ENCODE data around the gene GABPA.

- TF ChIP-seq, protein P1, sequence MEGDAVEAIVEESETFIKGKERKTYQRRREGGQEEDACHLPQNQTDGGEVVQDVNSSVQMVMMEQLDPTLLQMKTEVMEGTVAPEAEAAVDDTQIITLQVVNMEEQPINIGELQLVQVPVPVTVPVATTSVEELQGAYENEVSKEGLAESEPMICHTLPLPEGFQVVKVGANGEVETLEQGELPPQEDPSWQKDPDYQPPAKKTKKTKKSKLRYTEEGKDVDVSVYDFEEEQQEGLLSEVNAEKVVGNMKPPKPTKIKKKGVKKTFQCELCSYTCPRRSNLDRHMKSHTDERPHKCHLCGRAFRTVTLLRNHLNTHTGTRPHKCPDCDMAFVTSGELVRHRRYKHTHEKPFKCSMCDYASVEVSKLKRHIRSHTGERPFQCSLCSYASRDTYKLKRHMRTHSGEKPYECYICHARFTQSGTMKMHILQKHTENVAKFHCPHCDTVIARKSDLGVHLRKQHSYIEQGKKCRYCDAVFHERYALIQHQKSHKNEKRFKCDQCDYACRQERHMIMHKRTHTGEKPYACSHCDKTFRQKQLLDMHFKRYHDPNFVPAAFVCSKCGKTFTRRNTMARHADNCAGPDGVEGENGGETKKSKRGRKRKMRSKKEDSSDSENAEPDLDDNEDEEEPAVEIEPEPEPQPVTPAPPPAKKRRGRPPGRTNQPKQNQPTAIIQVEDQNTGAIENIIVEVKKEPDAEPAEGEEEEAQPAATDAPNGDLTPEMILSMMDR (IDR thresholded peaks at IDR 0.05), result no peak
- TF ChIP-seq EZH2phosphoT487 (IDR thresholded peaks at IDR 0.05), result no peak
Measured at GRCh38 chr21:25818551-25818950, 83.8 kb downstream of the GABPA start.

Measured in neural progenitor cell (in vitro differentiated cells).